Measurements from ENCODE around the gene PVRIG. TPM values are rescaled to one million over a fixed set of nuclear protein-coding genes. Genes with fewer than 3 reads are reported as not detected.

The PVRIG gene
- polyA plus RNA-seq, 1 donor, result 1.5 TPM

Other genes with a start within 250 kb of the PVRIG start
- 13.9 TPM for gene AZGP1, start 243.9 kb upstream of the PVRIG start, polyA plus RNA-seq
- gene ZKSCAN1, start 204.4 kb upstream of the PVRIG start, polyA plus RNA-seq, result 45.6 TPM
- gene ZSCAN21, start 170.2 kb upstream of the PVRIG start, polyA plus RNA-seq, result 13.6 TPM
- 50.4 TPM for gene ZNF3, start 138.2 kb upstream of the PVRIG start, polyA plus RNA-seq
- gene COPS6, start 131.0 kb upstream of the PVRIG start, polyA plus RNA-seq, result 94.0 TPM
- gene MCM7, start 118.6 kb upstream of the PVRIG start, polyA plus RNA-seq, result 93.8 TPM
- gene AP4M1, start 118.3 kb upstream of the PVRIG start, polyA plus RNA-seq, result 18.2 TPM
- 36.1 TPM for gene TAF6, start 100.6 kb upstream of the PVRIG start, polyA plus RNA-seq
- 20.1 TPM for gene CNPY4, start 100.3 kb upstream of the PVRIG start, polyA plus RNA-seq
- gene MBLAC1, start 93.0 kb upstream of the PVRIG start, polyA plus RNA-seq, result 2.8 TPM
- gene LAMTOR4, start 71.0 kb upstream of the PVRIG start, polyA plus RNA-seq, result 133 TPM
- gene TRAPPC14, start 61.2 kb upstream of the PVRIG start, polyA plus RNA-seq, result 23.8 TPM
- gene GAL3ST4, start 51.3 kb upstream of the PVRIG start, polyA plus RNA-seq, result 4.2 TPM
- gene GPC2, start 42.6 kb upstream of the PVRIG start, polyA plus RNA-seq, result 3.9 TPM
- gene STAG3, start 42.0 kb upstream of the PVRIG start, polyA plus RNA-seq, result 15.6 TPM
- 3.5 TPM for gene SPDYE3, start 87.8 kb downstream of the PVRIG start, polyA plus RNA-seq
- 64.8 TPM for gene PILRB, start 138.2 kb downstream of the PVRIG start, polyA plus RNA-seq
- gene PILRA, start 153.5 kb downstream of the PVRIG start, polyA plus RNA-seq, result 5.8 TPM
- gene ZCWPW1, start 208.8 kb downstream of the PVRIG start, polyA plus RNA-seq, result 4.8 TPM
- 37.6 TPM for gene MEPCE, start 209.9 kb downstream of the PVRIG start, polyA plus RNA-seq
- gene PPP1R35, start 216.5 kb downstream of the PVRIG start, polyA plus RNA-seq, result 29.7 TPM
- gene SPACDR, start 244.3 kb downstream of the PVRIG start, polyA plus RNA-seq, result 1.4 TPM

Data from large intestine (tissue), 1 donor.